Measurements from ENCODE around the gene ATP8B3. TPM values are rescaled to one million over a fixed set of nuclear protein-coding genes. Genes with fewer than 3 reads are reported as not detected.
A peak's percentile ranks its signal among the peaks of the same experiment; 100 is the strongest.

The ATP8B3 gene
- total RNA-seq, 1 donor from 2014 or later = 0.69 TPM

DNA sequence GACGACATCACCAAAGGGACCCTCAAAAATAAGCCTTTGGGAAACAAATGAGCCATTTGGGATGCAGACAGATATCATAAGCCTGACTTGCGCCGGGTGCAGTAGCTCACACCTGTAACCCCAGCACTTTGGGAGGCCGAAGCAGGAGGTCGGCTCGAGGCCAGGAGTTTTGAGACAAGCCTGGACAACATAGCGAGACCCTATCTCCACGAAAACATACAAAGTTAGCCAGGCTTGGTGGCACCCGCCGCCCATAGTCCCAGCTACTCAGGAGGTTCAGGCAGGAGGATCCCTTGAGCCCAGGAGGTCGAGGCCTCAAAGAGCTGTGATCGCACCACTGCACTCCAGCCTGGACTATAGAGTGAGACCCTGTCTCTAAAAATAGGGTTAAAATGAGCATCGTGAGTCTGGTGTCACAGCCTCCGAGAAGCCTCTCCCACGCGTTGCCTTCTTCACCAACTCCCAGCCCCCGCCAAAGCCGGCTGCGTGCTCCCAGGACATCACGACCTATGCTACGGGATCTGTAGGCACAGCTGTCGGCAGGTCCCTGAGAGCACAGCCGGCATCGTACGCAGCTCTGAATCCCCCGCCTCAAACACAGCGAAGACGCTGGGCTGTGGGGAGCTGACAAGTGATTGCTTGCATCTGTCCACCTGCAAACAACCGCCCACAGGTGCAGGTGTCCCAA, 34.6 kb upstream of the ATP8B3 start:
- H3K9me3 Mint-ChIP-seq (ENCODE audit: unreplicated experiment) = no peaks in the 10 kb centered on the region

DNA sequence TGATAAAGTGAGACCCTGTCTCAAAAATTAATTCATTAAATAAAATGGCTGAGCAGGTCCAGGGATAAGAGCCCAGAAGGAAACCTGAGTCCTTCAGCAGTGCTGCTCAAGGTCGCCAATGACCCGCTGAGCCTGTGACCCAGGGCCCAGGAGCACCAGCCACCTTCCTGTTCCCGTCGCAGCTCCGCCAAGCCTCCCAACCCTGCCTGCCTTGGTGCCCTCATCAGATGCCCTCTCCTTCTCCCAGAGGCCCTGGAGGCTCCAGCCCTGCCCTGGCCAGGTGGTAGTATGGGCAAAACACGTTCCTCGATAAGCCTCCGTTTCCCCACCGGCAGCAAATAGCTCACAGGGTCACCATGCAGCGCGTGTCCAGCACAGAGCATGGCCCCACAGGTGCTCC, 33.6 kb upstream of the ATP8B3 start:
- no peak for TF ChIP-seq CTCF (IDR thresholded peaks at IDR 0.05; ENCODE audit: unreplicated experiment)
- Mint-ChIP-seq H3K27ac (ENCODE audit: unreplicated experiment) (no peak overlapping the region), H3K9me3 (ENCODE audit: unreplicated experiment) (no peaks in the 10 kb centered on the region), H3K27me3 (ENCODE audit: unreplicated experiment) (peaks cover 45% of the 10 kb centered on the region), H3K4me1 (ENCODE audit: unreplicated experiment) (peaks cover 24% of the 10 kb centered on the region), H3K36me3 (ENCODE audit: low read depth, unreplicated experiment) (peaks cover 14% of the 10 kb centered on the region), H3K4me3 (ENCODE audit: unreplicated experiment) (peak overlapping the region; percentile 70)
- no peak for DNase-seq (ENCODE audit: low spot score)

More for the DNA sequence above, 34.6 kb upstream of the ATP8B3 start:
- no peak for DNase-seq (ENCODE audit: low spot score)
- peaks cover 18% of the 10 kb centered on the region for H3K36me3 Mint-ChIP-seq (ENCODE audit: low read depth, unreplicated experiment)
- H3K4me3 Mint-ChIP-seq (ENCODE audit: unreplicated experiment) = peak overlapping the region; percentile 97
- peaks cover 17% of the 10 kb centered on the region for H3K4me1 Mint-ChIP-seq (ENCODE audit: unreplicated experiment)
- TF ChIP-seq CTCF (IDR thresholded peaks at IDR 0.05; ENCODE audit: unreplicated experiment) = no peak
- H3K27me3 Mint-ChIP-seq (ENCODE audit: unreplicated experiment) = peaks cover 44% of the 10 kb centered on the region
- peak overlapping the region; percentile 99 for H3K27ac Mint-ChIP-seq (ENCODE audit: unreplicated experiment)

DNA sequence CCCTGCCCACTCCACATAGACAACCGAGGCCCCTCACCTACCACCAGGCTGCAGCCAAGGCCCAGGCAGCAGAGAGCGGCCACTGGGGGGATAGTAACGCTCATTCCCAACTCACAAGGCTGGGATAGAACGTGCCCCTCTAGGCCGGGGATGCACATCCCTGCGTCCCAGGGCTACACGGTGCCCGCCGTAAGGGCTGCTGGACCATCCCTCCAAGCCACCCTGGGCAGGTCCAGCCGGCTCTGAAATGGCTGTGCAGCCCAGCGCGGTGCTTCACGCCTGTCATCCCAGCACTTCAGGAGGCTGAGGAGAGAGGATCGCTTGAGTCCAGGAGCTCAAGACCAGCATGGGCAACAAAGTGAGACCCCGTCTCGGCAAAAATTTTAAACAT, 33.0 kb upstream of the ATP8B3 start:
- peaks cover 43% of the 10 kb centered on the region for H3K27me3 Mint-ChIP-seq (ENCODE audit: unreplicated experiment)
- H3K4me3 Mint-ChIP-seq (ENCODE audit: unreplicated experiment) = no peak overlapping the region
- H3K27ac Mint-ChIP-seq (ENCODE audit: unreplicated experiment) = no peak overlapping the region
- H3K4me1 Mint-ChIP-seq (ENCODE audit: unreplicated experiment) = peaks cover 30% of the 10 kb centered on the region
- TF ChIP-seq CTCF (IDR thresholded peaks at IDR 0.05; ENCODE audit: unreplicated experiment) = no peak
- DNase-seq (ENCODE audit: low spot score) = no peak
- H3K36me3 Mint-ChIP-seq (ENCODE audit: low read depth, unreplicated experiment) = peaks cover 14% of the 10 kb centered on the region
- H3K9me3 Mint-ChIP-seq (ENCODE audit: unreplicated experiment) = no peaks in the 10 kb centered on the region

DNA sequence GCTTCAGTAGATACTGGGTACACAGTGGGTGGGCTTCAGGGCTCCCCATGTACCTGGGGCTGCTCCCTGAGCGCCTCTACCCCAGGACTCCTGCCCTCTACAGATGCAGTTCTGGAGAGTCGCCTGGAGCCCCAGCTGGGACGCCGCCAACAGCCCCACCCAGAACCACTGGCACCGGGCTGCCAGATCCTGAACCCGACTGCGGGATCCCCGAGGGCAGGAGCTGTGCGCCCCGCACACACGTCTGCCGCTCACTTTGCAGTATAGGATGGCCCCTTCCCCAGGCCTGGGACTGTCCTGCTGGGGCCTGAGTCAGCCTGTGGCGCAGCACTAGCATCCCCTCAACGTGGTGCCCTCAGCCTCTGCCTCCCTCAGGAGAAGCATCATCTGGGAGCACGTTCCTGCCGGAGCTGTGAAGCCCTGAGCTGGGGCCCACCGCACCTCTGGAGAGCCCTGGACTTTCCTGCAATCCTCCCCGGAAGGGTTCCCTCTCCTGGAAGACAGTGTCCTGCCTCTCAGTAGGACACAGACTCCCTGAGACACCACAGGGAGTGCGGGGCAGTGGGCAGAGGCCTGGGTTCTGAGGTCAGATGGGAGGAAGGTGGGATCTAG, 32.5 kb upstream of the ATP8B3 start:
- Mint-ChIP-seq H3K27ac (ENCODE audit: unreplicated experiment) (peak overlapping the region; percentile 24), H3K4me3 (ENCODE audit: unreplicated experiment) (no peak overlapping the region), H3K9me3 (ENCODE audit: unreplicated experiment) (no peaks in the 10 kb centered on the region), H3K27me3 (ENCODE audit: unreplicated experiment) (peaks cover 41% of the 10 kb centered on the region), H3K4me1 (ENCODE audit: unreplicated experiment) (peaks cover 32% of the 10 kb centered on the region), H3K36me3 (ENCODE audit: low read depth, unreplicated experiment) (peaks cover 14% of the 10 kb centered on the region)
- TF ChIP-seq CTCF (IDR thresholded peaks at IDR 0.05; ENCODE audit: unreplicated experiment) = no peak
- no peak for DNase-seq (ENCODE audit: low spot score)
